Gastrocnemius medialis (tissue), 4 donors: ENCODE results near the gene PADI3. TPM values are rescaled to one million over a fixed set of nuclear protein-coding genes. Genes with fewer than 3 reads are reported as not detected.

Experiments used
- ATAC-seq, 2 donors: fragments of 150-250 bp; one replicate each; pipeline ENCODE4 v1.9.1; 2016
- DNase-seq, 2 donors: peaks; one replicate each; pipeline ENCODE4 v3.0.0-alpha.2; 2019
- H3K27ac ChIP-seq, 4 donors: fragments of 200-600 bp; sonication (generic); 1 replicate in 1 of 4; 2 replicates in 3 of 4; pipeline ENCODE4 v1.5.1; 2016 to 2018; ENCODE audit warnings: mild to moderate bottlenecking in 2 of 4, moderate library complexity in 1 of 4
- H3K27me3 ChIP-seq, 3 donors: fragments of 200-600 bp; sonication (generic) in 2 of 3; 1 replicate in 1 of 3; 2 replicates in 2 of 3; pipeline versions ENCODE4 v1.5.1 to v1.6.0; 2016 to 2019; ENCODE audit warnings: mild to moderate bottlenecking in 1 of 3, moderate library complexity in 1 of 3
- H3K36me3 ChIP-seq, 2 donors: fragments of 200-600 bp; sonication (generic) in 1 of 2; one replicate each; pipeline ENCODE4 v1.5.1; 2017 to 2018
- H3K4me1 ChIP-seq, 2 donors: fragments of 200-600 bp; sonication (generic) in 1 of 2; one replicate each; pipeline ENCODE4 v1.5.1; 2016 to 2017; ENCODE audit warnings: mild to moderate bottlenecking in 2 of 2
- H3K4me3 ChIP-seq, 4 donors: fragments of 200-600 bp; sonication (generic) in 3 of 4; 1 replicate in 1 of 4; 2 replicates in 3 of 4; pipeline ENCODE4 v1.5.1; 2016 to 2019; ENCODE audit warnings: mild to moderate bottlenecking in 2 of 4
- H3K9me3 ChIP-seq, 3 donors: fragments of 200-600 bp; sonication (generic) in 2 of 3; 1 replicate in 1 of 3; 2 replicates in 2 of 3; pipeline ENCODE4 v1.5.1; 2016 to 2019
- CTCF ChIP-seq, 5 experiments: fragments of 450-650 bp in 3 of 5; fragments of 200-600 bp in 2 of 5; sonication (generic) in 2 of 5; IDR thresholded peaks in 4 of 5; conservative IDR thresholded peaks in 1 of 5; 1 replicate in 4 of 5; 2 replicates in 1 of 5; pipeline ENCODE4 v1.5.1; 2016 to 2019; ENCODE audit warnings: antibody characterized with exemption in 5 of 5, mild to moderate bottlenecking in 3 of 5, moderate library complexity in 3 of 5
- POLR2A ChIP-seq, 2 donors: fragments of 450-650 bp; IDR thresholded peaks; one replicate each; pipeline ENCODE4 v1.6.1; 2017; ENCODE audit warnings: antibody characterized with exemption in 2 of 2, mild to moderate bottlenecking in 2 of 2, moderate library complexity in 2 of 2
- in situ Hi-C, 4 donors: fragments of 200-750 bp; cut with MboI; loops; one replicate each; pipeline versions ENCODE4 v1.15.0 to v1.8.0; 2017; ENCODE audit warnings: low sequenced_read_pairs in 4 of 4
- intact Hi-C: fragments of 100-400 bp; cut with DNase I; formaldehyde crosslinking; loops from one replicate; pipeline ENCODE4 v1.15.1; 2023; ENCODE audit warnings: low total_unique reads
- total RNA-seq, 4 donors: library from RNA; depleted of rRNA; stranded (reverse); fragments of >200 nt; gene quantifications; one replicate each; pipeline versions ENCODE4 v1.1.0 to v1.2.3, GENCODE V29; 2016

Gene PADI3
- total RNA-seq, 4 donors from 2014 or later: not detected

GRCh38 chr1:17307946-17308345 is 59.0 kb downstream of the PADI3 start, which contains the start of gene PADI4:
PADI4 (plus strand) TSS chr1:17308197; CDS start chr1:17308223, 26 bp downstream.
- no peaks in the 10 kb centered on the region for H3K9me3 ChIP-seq
- in situ Hi-C loops (no loop called here), intact Hi-C loops (no loop called here)
- no peaks in the 10 kb centered on the region for H3K36me3 ChIP-seq
- no peak for TF ChIP-seq CTCF (IDR thresholded peaks at IDR 0.05 in 4 of 5, conservative IDR thresholded peaks at IDR 0.05 in 1 of 5)
- no peak for TF ChIP-seq POLR2A (IDR thresholded peaks at IDR 0.05)
- no peaks in the 10 kb centered on the region for H3K4me1 ChIP-seq
- no peak within 1 kb of the TSS for H3K4me3 ChIP-seq
- DNase-seq: no peak
- no peak within 1 kb of the TSS for H3K27ac ChIP-seq
- no peak for ATAC-seq
- H3K27me3 ChIP-seq: peaks cover 16 to 22% (median 21%) of the 10 kb centered on the region in 3 donors

- Histone ChIP-seq H3K27me3 (peaks cover 16 to 22% (median 21%) of the 10 kb centered on the region in 3 donors), H3K4me1 (no peaks in the 10 kb centered on the region), H3K9me3 (no peaks in the 10 kb centered on the region), H3K36me3 (no peaks in the 10 kb centered on the region), H3K4me3 (no peak overlapping the region), H3K27ac (no peak overlapping the region)
- TF ChIP-seq CTCF (IDR thresholded peaks at IDR 0.05 in 4 of 5, conservative IDR thresholded peaks at IDR 0.05 in 1 of 5): no peak
- TF ChIP-seq POLR2A (IDR thresholded peaks at IDR 0.05): no peak
- in situ Hi-C loops: no loop called here
- ATAC-seq (no peak), DNase-seq (no peak)
- intact Hi-C loops: no loop called here
Observed at GRCh38 chr1:17308593-17308992, 59.7 kb downstream of the PADI3 start.

- intact Hi-C loops: no loop called here
- peaks cover 16 to 22% (median 21%) of the 10 kb centered on the region in 3 donors for H3K27me3 ChIP-seq
- DNase-seq (no peak), ATAC-seq (no peak)
- TF ChIP-seq POLR2A (IDR thresholded peaks at IDR 0.05) (no peak), CTCF (IDR thresholded peaks at IDR 0.05 in 4 of 5, conservative IDR thresholded peaks at IDR 0.05 in 1 of 5) (no peak)
- in situ Hi-C loops: no loop called here
- no peak overlapping the region for H3K4me3 ChIP-seq
- no peak overlapping the region for H3K27ac ChIP-seq
- H3K36me3 ChIP-seq: no peaks in the 10 kb centered on the region
- H3K9me3 ChIP-seq: no peaks in the 10 kb centered on the region
- no peaks in the 10 kb centered on the region for H3K4me1 ChIP-seq
Observed at GRCh38 chr1:17309426-17310067, 60.6 kb downstream of the PADI3 start.

- H3K36me3 ChIP-seq: no peaks in the 10 kb centered on the region
- TF ChIP-seq CTCF (IDR thresholded peaks at IDR 0.05 in 4 of 5, conservative IDR thresholded peaks at IDR 0.05 in 1 of 5) (no peak), POLR2A (IDR thresholded peaks at IDR 0.05) (no peak)
- no peak overlapping the region for H3K27ac ChIP-seq
- ATAC-seq: no peak
- H3K4me1 ChIP-seq: no peaks in the 10 kb centered on the region
- H3K9me3 ChIP-seq: no peaks in the 10 kb centered on the region
- no peak overlapping the region for H3K4me3 ChIP-seq
- no peak for DNase-seq
- in situ Hi-C loops (no loop called here), intact Hi-C loops (no loop called here)
- H3K27me3 ChIP-seq: peaks cover 16 to 22% (median 21%) of the 10 kb centered on the region in 3 donors
Observed at GRCh38 chr1:17310068-17310640, 61.3 kb downstream of the PADI3 start.
